DMS153 (cell line): ENCODE measurements around the gene LIN7C.
A peak's percentile ranks its signal among the peaks of the same experiment; 100 is the strongest.

Source experiments
- DNase-seq: peaks from one replicate; lab custom pipeline; 2025; lab: John Stamatoyannopoulos, UW

The LIN7C gene

GRCh38 chr11:27509908-27510307, 3.3 kb upstream of the LIN7C start:
- DNase-seq: no peak

GRCh38 chr11:27507557-27508322, 1.2 kb upstream of the LIN7C start:
- no peak for DNase-seq

- DNase-seq: no peak
Measured at GRCh38 chr11:27505781-27506180, 788 bp downstream of the LIN7C start.

GRCh38 chr11:27504205-27504604, 2.4 kb downstream of the LIN7C start:
- DNase-seq: no peak

- no peak for DNase-seq
Measured at GRCh38 chr11:27501100-27501499, 5.5 kb downstream of the LIN7C start.

GRCh38 chr11:27497911-27498310, 8.7 kb downstream of the LIN7C start:
- no peak for DNase-seq

GRCh38 chr11:27497284-27497866, 9.2 kb downstream of the LIN7C start:
- DNase-seq: no peak

GRCh38 chr11:27496461-27496860, 10.1 kb downstream of the LIN7C start:
- no peak for DNase-seq

GRCh38 chr11:27495710-27496300, 10.8 kb downstream of the LIN7C start:
- DNase-seq: no peak

- DNase-seq: no peak
Measured at GRCh38 chr11:27489092-27489491, 17.5 kb downstream of the LIN7C start.

- DNase-seq: no peak
Measured at GRCh38 chr11:27487706-27488105, 18.9 kb downstream of the LIN7C start.

- peak; percentile 47 for DNase-seq
Measured at GRCh38 chr11:27485930-27486773, 20.4 kb downstream of the LIN7C start.

GRCh38 chr11:27482793-27483192, 23.8 kb downstream of the LIN7C start:
- DNase-seq: no peak

GRCh38 chr11:27481992-27482391, 24.6 kb downstream of the LIN7C start:
- DNase-seq: no peak

GRCh38 chr11:27477831-27478230, 28.7 kb downstream of the LIN7C start:
- no peak for DNase-seq

GRCh38 chr11:27477243-27477642, 29.3 kb downstream of the LIN7C start:
- DNase-seq: no peak

- DNase-seq: no peak
Measured at GRCh38 chr11:27475622-27476021, 30.9 kb downstream of the LIN7C start.

GRCh38 chr11:27473017-27473406, 33.6 kb downstream of the LIN7C start:
- no peak for DNase-seq

- peak; percentile 95 for DNase-seq
Measured at GRCh38 chr11:27472398-27473016, 34.1 kb downstream of the LIN7C start, which contains the start of gene LGR4. TSS of gene LGR4 (minus strand) at chr11:27472790. CDS start at chr11:27472302, 488 bp downstream.

- DNase-seq: no peak
Measured at GRCh38 chr11:27471589-27472397, 34.8 kb downstream of the LIN7C start.
